K562 (cell line): Measurements from ENCODE around the gene TMEM59. TPM values are rescaled to one million over a fixed set of nuclear protein-coding genes. Genes with fewer than 3 reads are reported as not detected.
A peak's percentile ranks its signal among the peaks of the same experiment; 100 is the strongest.

Experiments
- ATAC-seq: fragments of 200-7000 bp; cut with Tn5 transposase; 3 replicates; pipeline ENCODE4 v1.9.1; 2020; ENCODE audit warnings: moderate library complexity
- BruUV-seq: library from RNA; stranded (reverse); fragments of 400-500 nt; replicated peaks from 2 replicates; lab custom pipeline; 2021; lab: Mats Ljungman, UMichigan
- CTCF ChIA-PET: fragments of 300-600 bp; formaldehyde crosslinking; extraction: SDS; loops from one replicate; lab custom pipeline; 2021; ENCODE audit warnings: low intra/inter-chr PET ratio; lab: Yijun Ruan, JAX
- POLR2A ChIA-PET: fragments of 300-600, 350-650 bp; sonication (Branson Sonifier 250); formaldehyde crosslinking; extraction: SDS; loops from one replicate; lab custom pipeline; 2021; ENCODE audit warnings: antibody characterized with exemption, inconsistent platforms; lab: Yijun Ruan, JAX
- DNase-seq, 4 experiments: peaks; one replicate each; pipeline versions ENCODE4 v3.0.0 to v3.0.0-alpha.2; 2011 to 2018; ENCODE audit warnings: low spot score in 3 of 4, mixed read lengths in 3 of 4; ENCODE audit errors: extremely low read depth in 1 of 4
- FAIRE-seq: peaks from 2 replicates; lab custom pipeline; 2011; peaks lifted over from hg19 to GRCh38; lab: Jason Lieb, UNC
- H2AFZ ChIP-seq: 2 replicates; pipeline ENCODE4 v1.6.0; 2011; ENCODE audit warnings: low read depth, low read length, control low read depth, inconsistent platforms
- H3K27ac ChIP-seq: fragments of 200-600 bp; 3 replicates; pipeline ENCODE4 v1.8.0; 2011; ENCODE audit warnings: low read depth, mild to moderate bottlenecking, control low read depth, inconsistent platforms, low read length, moderate library complexity, mixed read lengths; ENCODE audit errors: extremely low read depth
- H3K27me3 ChIP-seq, 2 experiments: fragments of 300-600 bp in 1 of 2; 2 replicates in 1 of 2; 3 replicates in 1 of 2; pipeline versions ENCODE4 v1.6.0 to v1.8.0; 2011; ENCODE audit warnings: inconsistent platforms in 2 of 2, low read length in 2 of 2, mild to moderate bottlenecking in 1 of 2, mixed read lengths in 1 of 2, moderate library complexity in 1 of 2; ENCODE audit not compliant: control insufficient read depth in 2 of 2, insufficient read depth in 2 of 2
- H3K36me3 ChIP-seq: fragments of 300-600 bp; 3 replicates; pipeline ENCODE4 v1.8.0; 2011; ENCODE audit warnings: mild to moderate bottlenecking, low read length, inconsistent platforms; ENCODE audit not compliant: control insufficient read depth, insufficient read depth
- H3K4me1 ChIP-seq, 2 experiments: fragments of 200-600 bp in 1 of 2; replicated peaks in 1 of 2; 2 replicates in 1 of 2; 3 replicates in 1 of 2; pipeline versions ENCODE4 v1.5.1 to v1.8.0; 2011; ENCODE audit warnings: inconsistent platforms in 2 of 2, low read length in 2 of 2, mild to moderate bottlenecking in 1 of 2, mixed read lengths in 1 of 2, moderate library complexity in 1 of 2; ENCODE audit not compliant: control insufficient read depth in 2 of 2, insufficient read depth in 2 of 2
- H3K4me2 ChIP-seq: 2 replicates; pipeline ENCODE4 v1.6.1; 2011; ENCODE audit warnings: low read length, control low read depth, inconsistent platforms, mixed read lengths; ENCODE audit not compliant: insufficient read depth
- H3K4me3 ChIP-seq: fragments of 200-600 bp; sonication (generic), shearing (Covaris generic); 2 replicates; pipeline ENCODE4 v1.5.1; 2016; ENCODE audit warnings: control low read depth, inconsistent platforms
- H3K79me2 ChIP-seq: fragments of 200-600 bp; 3 replicates; pipeline ENCODE4 v1.8.0; 2011; ENCODE audit warnings: low read length, inconsistent platforms; ENCODE audit not compliant: control insufficient read depth, insufficient read depth
- H3K9ac ChIP-seq, 2 experiments: 2 replicates each; pipeline versions ENCODE4 v1.6.0 to v1.6.1; 2011; ENCODE audit warnings: low read depth in 2 of 2, low read length in 2 of 2, control low read depth in 1 of 2, inconsistent platforms in 1 of 2, mild to moderate bottlenecking in 1 of 2, mixed read lengths in 1 of 2; ENCODE audit not compliant: insufficient read depth in 1 of 2
- H3K9me1 ChIP-seq: one replicate; pipeline ENCODE4 v1.6.0; 2011; ENCODE audit warnings: inconsistent platforms, mild to moderate bottlenecking, low read length, moderate library complexity; ENCODE audit not compliant: control insufficient read depth, insufficient read depth
- H3K9me3 ChIP-seq: replicated peaks from 2 replicates; pipeline ENCODE4 v1.5.1; 2011; ENCODE audit warnings: low read depth, low read length, inconsistent platforms; ENCODE audit not compliant: control insufficient read depth, insufficient read depth
- H4K20me1 ChIP-seq: replicated peaks from 2 replicates; pipeline ENCODE4 v1.6.1; 2011; ENCODE audit warnings: low read length, inconsistent platforms, mixed read lengths; ENCODE audit not compliant: control insufficient read depth, insufficient read depth
- ARID1B ChIP-seq: fragments of 450-650 bp; IDR thresholded peaks from 2 replicates; pipeline ENCODE4 v1.6.1; 2016; ENCODE audit warnings: antibody characterized with exemption, mild to moderate bottlenecking, inconsistent platforms
- BHLHE40 ChIP-seq: IDR thresholded peaks from 2 replicates; pipeline ENCODE4 v1.6.1; 2011; ENCODE audit warnings: low read length, improper control_type of control experiment
- BRF1 ChIP-seq: IDR thresholded peaks from 3 replicates; pipeline ENCODE4 v1.6.1; 2011; ENCODE audit warnings: borderline replicate concordance, mild to moderate bottlenecking; ENCODE audit not compliant: insufficient read length; ENCODE audit errors: extremely low read depth
- FOSL1 ChIP-seq: fragments of 200-800 bp; sonication (Bioruptor generic); conservative IDR thresholded peaks from 2 replicates; pipeline ENCODE4 v1.6.1; 2016; ENCODE audit warnings: missing genetic modification characterization, missing compliant biosample characterization
- GATA2 ChIP-seq: sonication (generic); formaldehyde crosslinking; IDR thresholded peaks from 2 replicates; pipeline ENCODE4 v1.4.0; 2020; ENCODE audit warnings: mild to moderate bottlenecking, missing genetic modification reagents
- JUND ChIP-seq, 2 experiments: IDR thresholded peaks; 2 replicates in 1 of 2; 3 replicates in 1 of 2; pipeline ENCODE4 v1.6.1; 2011; ENCODE audit warnings: borderline replicate concordance in 2 of 2, low read depth in 2 of 2, low read length in 2 of 2, improper control_type of control experiment in 1 of 2, missing biosample characterization in 1 of 2, missing genetic modification characterization in 1 of 2, missing genetic modification reagents in 1 of 2
- MAFK ChIP-seq: IDR thresholded peaks from 2 replicates; pipeline ENCODE4 v1.6.1; 2011; ENCODE audit warnings: low read length, improper control_type of control experiment
- MED1 ChIP-seq: sonication (generic); formaldehyde crosslinking; IDR thresholded peaks from 2 replicates; pipeline ENCODE4 v1.8.1; 2023; ENCODE audit warnings: missing genetic modification reagents, borderline replicate concordance
- RBFOX2 ChIP-seq: fragments of 200-400 bp; formaldehyde crosslinking; IDR thresholded peaks from 2 replicates; pipeline ENCODE4 v1.6.1; 2017; ENCODE audit warnings: low read depth, mild to moderate bottlenecking, low read length, moderate library complexity
- TAF9B ChIP-seq: fragments of 450-650 bp; IDR thresholded peaks from 2 replicates; pipeline ENCODE4 v1.6.1; 2018; ENCODE audit warnings: mild to moderate bottlenecking; ENCODE audit not compliant: partially characterized antibody
- ZNF121 ChIP-seq: sonication (generic); formaldehyde crosslinking; conservative IDR thresholded peaks from 2 replicates; pipeline ENCODE4 v1.8.0; 2022; ENCODE audit warnings: missing genetic modification reagents
- ZNF274 ChIP-seq: IDR thresholded peaks from 2 replicates; pipeline ENCODE4 v1.6.1; 2011; ENCODE audit warnings: low read depth, mild to moderate bottlenecking, low read length, moderate library complexity, borderline replicate concordance
- ZNF354B ChIP-seq: fragments of 250-450 bp; sonication (Bioruptor Pico); IDR thresholded peaks from 2 replicates; pipeline ENCODE4 v1.4.0; 2020
- WGBS: fragments of 100-300 bp; shearing (Covaris generic); methylation state at CpG from one replicate; pipeline ENCODE4 v1.1.6; 2016; ENCODE audit warnings: low coverage, mixed read lengths; ENCODE audit not compliant: insufficient coverage; ENCODE audit errors: missing lambda C conversion rate; 5-methylcytosine and 5-hydroxymethylcytosine counted together
- in situ Hi-C: fragments of 300-500 bp; cut with MboI; formaldehyde crosslinking; loops from 4 replicates; pipeline ENCODE4 v1.15.0; 2018; ENCODE audit warnings: inconsistent platforms, mixed read lengths
- intact Hi-C: fragments of 100-400 bp; cut with micrococcal nuclease; formaldehyde crosslinking; loops from 2 replicates; pipeline ENCODE4 v1.14.2; 2022
- polyA plus RNA-seq, 8 experiments: library from polyadenylated mRNA; depleted of rRNA in 4 of 8; stranded (reverse) in 5 of 8; unstranded in 3 of 8; fragments of >200 nt; fragmentation: Nextera tagmentation in 2 of 8; fragmentation: Illumina TruSeq in 1 of 8; extraction: Ambion mirVana in 2 of 8; extraction: Trizol in 1 of 8; gene quantifications; 2 replicates each; pipeline versions ENCODE4 v1.2.1 to v1.2.3, GENCODE V29; 2011 to 2014; ENCODE audit warnings: inconsistent platforms in 1 of 8, missing spikeins in 1 of 8
- total RNA-seq, 7 experiments: library from RNA; depleted of rRNA in 6 of 7; stranded (reverse); fragments of >200 nt in 6 of 7; fragmentation: Illumina TruSeq in 2 of 7; extraction: Trizol in 2 of 7; gene quantifications; 2 replicates each; pipeline versions ENCODE4 v1.2.1 to v1.2.3, GENCODE V29; 2011 to 2021; ENCODE audit warnings: low replicate concordance in 1 of 7
- TF ChIP-seq, protein P1 (sequence below), 2 experiments: fragments of 200-800 bp in 1 of 2; sonication (Bioruptor generic) in 1 of 2; sonication (generic) in 1 of 2; formaldehyde crosslinking in 1 of 2; IDR thresholded peaks in 1 of 2; conservative IDR thresholded peaks in 1 of 2; 2 replicates each; pipeline versions ENCODE4 v1.5.0 to v1.6.1; 2016 to 2020; ENCODE audit warnings: missing compliant biosample characterization in 1 of 2, missing genetic modification characterization in 1 of 2, missing genetic modification reagents in 1 of 2
- TF ChIP-seq, protein P2 (sequence below), 2 experiments: IDR thresholded peaks; 2 replicates each; pipeline ENCODE4 v1.6.1; 2012; ENCODE audit warnings: improper control_type of control experiment in 2 of 2, low read depth in 2 of 2, low read length in 2 of 2, borderline replicate concordance in 1 of 2

TMEM59 gene
- total and polyA plus RNA-seq, 9 of the 15 experiments (the other 6 are each of a cell fraction or from before 2014, with no cell fraction given) = 93.1 to 316 (median 151) TPM

DNA sequence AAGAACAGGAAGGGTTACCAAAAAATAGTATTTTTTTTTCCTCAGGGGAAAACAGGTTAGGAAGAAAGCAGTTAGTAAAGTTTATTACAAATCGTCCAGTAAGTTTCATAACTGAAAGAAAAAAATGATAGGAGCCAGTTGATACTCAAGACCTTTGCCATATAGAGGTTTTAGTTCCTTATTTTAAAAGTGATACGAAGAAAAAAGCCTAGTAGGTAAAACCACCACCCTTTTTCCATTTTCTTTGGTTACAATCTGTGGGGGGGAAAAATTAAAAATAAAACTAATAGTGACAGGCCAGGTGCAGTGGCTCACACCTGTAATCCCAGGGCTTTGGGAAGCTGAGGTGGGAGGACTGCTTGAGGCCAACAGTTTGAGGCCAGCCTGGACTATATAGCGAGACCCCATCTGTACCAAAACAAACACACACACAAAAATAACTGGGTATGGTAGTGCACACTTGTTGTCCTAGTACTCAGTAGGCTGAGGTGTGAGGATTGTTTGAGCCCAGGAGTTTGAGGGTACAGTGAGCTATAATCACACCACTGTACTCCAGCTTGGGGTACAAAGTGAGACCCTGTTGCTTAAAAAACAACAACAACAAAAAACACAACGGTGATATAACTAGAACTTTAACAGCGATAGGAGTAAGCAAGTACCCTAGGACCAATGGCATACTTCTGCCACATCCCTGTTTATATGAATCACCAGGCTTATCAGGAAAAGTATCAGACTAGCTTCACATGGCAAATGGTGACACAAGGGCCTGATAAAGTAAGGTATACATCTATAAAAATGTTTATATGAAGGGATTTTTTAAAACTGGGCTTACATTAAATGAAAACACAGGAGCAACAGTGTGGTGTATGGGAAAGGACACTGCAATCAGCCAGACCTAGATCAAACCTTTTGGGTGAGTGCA, 5.4 kb downstream of the TMEM59 start:
- ATAC-seq (no peak), DNase-seq (no peak), FAIRE-seq (no peak)
- intact Hi-C loops = no loop called here
- Histone ChIP-seq H3K9me3 (no peaks in the 10 kb centered on the region), H3K9me1 (no peaks in the 10 kb centered on the region), H3K4me3 (no peak overlapping the region), H3K4me2 (no peak overlapping the region), H2AFZ (no peak overlapping the region), H3K9ac (no peak overlapping the region), H4K20me1 (no peaks in the 10 kb centered on the region), H3K36me3 (peaks cover 27% of the 10 kb centered on the region), H3K79me2 (peaks cover 65% of the 10 kb centered on the region), H3K27ac (no peak overlapping the region), H3K27me3 (no peaks in the 10 kb centered on the region), H3K4me1 (peaks cover 4 to 8% of the 10 kb centered on the region in 2 experiments; a peak in 4 of 5 replicates)
- POLR2A ChIA-PET = interaction anchor here (0.5 to 1.4 kb wide), 8 partner anchors 9 to 439 kb away, joined by 3 to 5 read pairs (median 3); no protein-coding TSS in a partner anchor
- 37% methylated on average over 5 of the region's 5 CpGs for WGBS
- BruUV-seq = no TSS peak
- in situ Hi-C loops = no loop called here
- CTCF ChIA-PET = no interaction called here
- 0 out of 2 replicates have a peak, but pooled peaks have one; percentile 21 for TF ChIP-seq JUND (IDR thresholded peaks at IDR 0.05; ENCODE audit: borderline replicate concordance, low read depth, low read length)
- no peak for TF ChIP-seq JUND (tag; IDR thresholded peaks at IDR 0.05; ENCODE audit: borderline replicate concordance, low read depth, low read length)
- TF ChIP-seq MED1 = no peak
- TF ChIP-seq, protein P1, sequence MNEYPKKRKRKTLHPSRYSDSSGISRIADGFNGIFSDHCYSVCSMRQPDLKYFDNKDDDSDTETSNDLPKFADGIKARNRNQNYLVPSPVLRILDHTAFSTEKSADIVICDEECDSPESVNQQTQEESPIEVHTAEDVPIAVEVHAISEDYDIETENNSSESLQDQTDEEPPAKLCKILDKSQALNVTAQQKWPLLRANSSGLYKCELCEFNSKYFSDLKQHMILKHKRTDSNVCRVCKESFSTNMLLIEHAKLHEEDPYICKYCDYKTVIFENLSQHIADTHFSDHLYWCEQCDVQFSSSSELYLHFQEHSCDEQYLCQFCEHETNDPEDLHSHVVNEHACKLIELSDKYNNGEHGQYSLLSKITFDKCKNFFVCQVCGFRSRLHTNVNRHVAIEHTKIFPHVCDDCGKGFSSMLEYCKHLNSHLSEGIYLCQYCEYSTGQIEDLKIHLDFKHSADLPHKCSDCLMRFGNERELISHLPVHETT (CRISPR knock-in tag; conservative IDR thresholded peaks at IDR 0.05 in 1 of 2, IDR thresholded peaks at IDR 0.05 in 1 of 2) = no peak
- no peak for TF ChIP-seq ZNF354B (CRISPR knock-in tag)
- TF ChIP-seq RBFOX2 = no peak
- no peak for TF ChIP-seq BHLHE40
- TF ChIP-seq, protein P2, sequence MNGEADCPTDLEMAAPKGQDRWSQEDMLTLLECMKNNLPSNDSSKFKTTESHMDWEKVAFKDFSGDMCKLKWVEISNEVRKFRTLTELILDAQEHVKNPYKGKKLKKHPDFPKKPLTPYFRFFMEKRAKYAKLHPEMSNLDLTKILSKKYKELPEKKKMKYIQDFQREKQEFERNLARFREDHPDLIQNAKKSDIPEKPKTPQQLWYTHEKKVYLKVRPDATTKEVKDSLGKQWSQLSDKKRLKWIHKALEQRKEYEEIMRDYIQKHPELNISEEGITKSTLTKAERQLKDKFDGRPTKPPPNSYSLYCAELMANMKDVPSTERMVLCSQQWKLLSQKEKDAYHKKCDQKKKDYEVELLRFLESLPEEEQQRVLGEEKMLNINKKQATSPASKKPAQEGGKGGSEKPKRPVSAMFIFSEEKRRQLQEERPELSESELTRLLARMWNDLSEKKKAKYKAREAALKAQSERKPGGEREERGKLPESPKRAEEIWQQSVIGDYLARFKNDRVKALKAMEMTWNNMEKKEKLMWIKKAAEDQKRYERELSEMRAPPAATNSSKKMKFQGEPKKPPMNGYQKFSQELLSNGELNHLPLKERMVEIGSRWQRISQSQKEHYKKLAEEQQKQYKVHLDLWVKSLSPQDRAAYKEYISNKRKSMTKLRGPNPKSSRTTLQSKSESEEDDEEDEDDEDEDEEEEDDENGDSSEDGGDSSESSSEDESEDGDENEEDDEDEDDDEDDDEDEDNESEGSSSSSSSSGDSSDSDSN (IDR thresholded peaks at IDR 0.05; ENCODE audit: borderline replicate concordance in 1 of 2, low read depth in 2 of 2, low read length in 2 of 2) = no peak
- no peak for TF ChIP-seq ZNF274
- TF ChIP-seq GATA2 = no peak
- TF ChIP-seq MAFK = no peak
- TF ChIP-seq BRF1 = no peak
- peak; percentile 63 for TF ChIP-seq ZNF121 (CRISPR knock-in tag)
- no peak for TF ChIP-seq TAF9B
- peak; percentile 68 for TF ChIP-seq FOSL1 (tag)
- 0 out of 2 replicates have a peak, but pooled peaks have one; percentile 16 for TF ChIP-seq ARID1B
